Parietal lobe (tissue), 2 donors: ENCODE measurements around the gene FRMPD4. TPM values are rescaled to one million over a fixed set of nuclear protein-coding genes. Genes with fewer than 3 reads are reported as not detected.

ENCODE experiments used
- small RNA-seq: library from RNA; depleted of rRNA; stranded (forward); fragments of <200 nt; gene quantifications from one replicate; pipeline ENCODE3, GENCODE V24; 2014; ENCODE audit warnings: low replicate concordance
- total RNA-seq: library from RNA; depleted of rRNA; stranded (reverse); fragments of >200 nt; gene quantifications from one replicate; pipeline ENCODE4 v1.2.3, GENCODE V29; 2014

FRMPD4 gene
- total RNA-seq = 34.1 TPM

DNA sequence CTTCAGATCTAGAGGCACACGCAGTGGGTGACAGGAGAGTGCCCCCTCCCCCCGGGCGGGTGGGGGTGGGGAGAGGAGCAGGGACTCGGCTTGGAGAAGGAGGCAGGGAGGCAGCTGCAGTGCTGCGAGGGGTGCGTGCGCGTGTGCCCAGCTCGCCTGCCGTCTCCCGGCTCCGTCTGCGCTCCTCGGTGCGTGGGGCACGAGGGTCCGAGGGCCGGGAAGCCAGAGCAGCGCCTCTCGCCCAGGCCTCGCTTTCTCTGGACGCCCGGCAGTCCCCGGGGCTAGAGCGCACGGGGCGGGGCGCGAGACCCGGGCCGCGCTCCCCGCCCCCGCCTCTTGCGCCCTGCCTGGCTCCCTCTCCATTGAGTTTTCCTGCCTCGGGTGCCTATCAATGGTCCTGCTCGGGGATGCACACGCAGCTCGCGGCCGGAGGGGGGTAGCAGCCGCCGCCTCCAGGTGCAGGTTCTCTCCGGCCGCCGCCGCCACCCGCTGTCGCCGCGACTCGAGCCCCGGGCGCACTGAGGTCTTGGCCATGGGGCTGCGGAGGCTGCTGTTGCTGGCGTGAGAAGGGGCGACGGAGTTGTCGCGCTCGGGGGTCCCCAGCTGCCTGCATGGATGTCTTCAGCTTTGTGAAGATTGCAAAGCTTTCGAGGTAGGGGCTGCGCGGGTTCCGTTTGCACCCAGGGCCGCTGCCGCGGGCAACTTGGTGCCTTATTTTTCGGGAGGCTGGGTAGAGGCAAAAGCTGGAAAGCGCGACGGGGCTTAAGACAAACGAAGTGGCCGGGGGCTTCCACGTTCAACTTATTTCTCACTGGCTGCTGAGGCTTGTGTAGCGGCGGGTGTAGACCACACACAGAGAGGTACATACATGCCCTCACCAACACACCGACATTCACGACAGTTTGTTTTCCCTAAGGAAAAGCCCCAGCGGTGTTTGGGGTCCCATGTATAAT lies at the start of gene FRMPD4:
TSS of gene FRMPD4 (plus strand) at position 113 of the 953 bp plus-strand sequence. CDS start at position 612, 499 bp downstream.

Small RNA genes lying within 50 kb of the gene (small RNA-seq; reads per million reads assigned to genes)
- gene AC119619.1 (not detected), gene RF00019 (not detected), gene RN7SKP290 (not detected)
